MCF 10A (cell line): ENCODE data around the gene C1QL2. TPM values are rescaled to one million over a fixed set of nuclear protein-coding genes. Genes with fewer than 3 reads are reported as not detected.

ENCODE experiments used
- BruUV-seq: library from RNA; stranded (reverse); fragments of 400-500 nt; replicated peaks from 2 replicates; lab custom pipeline; 2021; lab: Mats Ljungman, UMichigan
- CTCF ChIA-PET: fragments of 300-600 bp; sonication (Branson Sonifier 250); formaldehyde crosslinking; extraction: SDS; loops from one replicate; lab custom pipeline; 2021; ENCODE audit warnings: antibody characterized with exemption, inconsistent platforms; lab: Yijun Ruan, JAX
- POLR2A ChIA-PET: fragments of 300-600, 350-650 bp; sonication (Branson Sonifier 250); formaldehyde crosslinking; extraction: SDS; loops from one replicate; lab custom pipeline; 2020; ENCODE audit warnings: antibody characterized with exemption, inconsistent platforms; lab: Yijun Ruan, JAX
- DNase-seq: peaks from one replicate; pipeline ENCODE4 v3.0.0-alpha.2; 2018; ENCODE audit not compliant: unreplicated experiment
- H3K27ac Mint-ChIP-seq: one replicate; pipeline ENCODE4 v1.8.0; 2022; ENCODE audit warnings: mild to moderate bottlenecking, low read depth, mixed read lengths; ENCODE audit not compliant: unreplicated experiment
- H3K27me3 Mint-ChIP-seq: one replicate; pipeline ENCODE4 v1.8.0; 2022; ENCODE audit warnings: mixed read lengths; ENCODE audit not compliant: insufficient read depth, unreplicated experiment
- H3K36me3 Mint-ChIP-seq: one replicate; pipeline ENCODE4 v1.8.0; 2022; ENCODE audit warnings: mild to moderate bottlenecking, moderate library complexity, mixed read lengths; ENCODE audit not compliant: insufficient read depth, unreplicated experiment
- H3K4me1 Mint-ChIP-seq: one replicate; pipeline ENCODE4 v1.8.0; 2022; ENCODE audit warnings: mixed read lengths; ENCODE audit not compliant: insufficient read depth, unreplicated experiment
- H3K4me3 Mint-ChIP-seq: one replicate; pipeline ENCODE4 v1.8.0; 2022; ENCODE audit warnings: mild to moderate bottlenecking, moderate library complexity, mixed read lengths; ENCODE audit not compliant: unreplicated experiment
- H3K9me3 Mint-ChIP-seq: one replicate; pipeline ENCODE4 v1.8.0; 2022; ENCODE audit warnings: mixed read lengths; ENCODE audit not compliant: unreplicated experiment
- CTCF ChIP-seq: fragments of 200-600 bp; IDR thresholded peaks from one replicate; pipeline ENCODE4 v1.8.0; 2022; ENCODE audit warnings: antibody characterized with exemption, mild to moderate bottlenecking; ENCODE audit not compliant: unreplicated experiment
- intact Hi-C: fragments of 100-400 bp; cut with micrococcal nuclease; formaldehyde crosslinking; loops from 2 replicates; pipeline ENCODE4 v1.14.1; 2022
- total RNA-seq: library from RNA; stranded (reverse); gene quantifications from 2 replicates; pipeline ENCODE4 v1.2.3, GENCODE V29; 2022

C1QL2 gene
- total RNA-seq, 1 experiment from 2014 or later: not detected

DNA sequence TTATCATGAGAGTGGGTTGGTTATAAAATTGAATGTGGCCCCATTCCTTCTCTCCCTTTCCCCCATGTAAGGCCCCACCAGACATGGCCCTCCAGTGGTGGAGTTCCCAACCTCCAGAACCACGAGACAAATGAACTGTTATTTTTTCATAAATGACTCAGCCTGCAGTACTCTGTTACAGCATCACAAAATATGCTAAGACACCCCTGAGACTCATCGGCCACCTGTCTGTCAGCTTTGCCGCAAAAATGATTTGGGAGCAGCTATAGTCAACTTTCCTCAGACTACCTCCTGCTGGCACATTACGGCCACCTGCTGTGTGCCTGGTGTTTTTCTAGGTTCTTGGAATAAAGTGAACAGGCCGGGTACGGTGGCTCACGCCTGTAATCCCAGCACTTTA, 21.4 kb upstream of the C1QL2 start:
- H3K4me1 Mint-ChIP-seq: peaks cover 14% of the 10 kb centered on the region
- intact Hi-C loops: no loop called here
- TF ChIP-seq CTCF: no peak
- POLR2A ChIA-PET: no interaction called here
- H3K9me3 Mint-ChIP-seq: no peaks in the 10 kb centered on the region
- CTCF ChIA-PET: interaction anchor here (0.7 to 1.4 kb wide), 5 partner anchors 13 to 315 kb away, joined by 3 to 15 read pairs (median 4); no protein-coding TSS in a partner anchor
- peak overlapping the region; percentile 84 for H3K27ac Mint-ChIP-seq
- no peak overlapping the region for H3K4me3 Mint-ChIP-seq
- peak; percentile 57 for DNase-seq
- no TSS peak for BruUV-seq
- no peaks in the 10 kb centered on the region for H3K36me3 Mint-ChIP-seq
- no peaks in the 10 kb centered on the region for H3K27me3 Mint-ChIP-seq

GRCh38 chr2:119179202-119179601, 20.7 kb upstream of the C1QL2 start:
- POLR2A ChIA-PET: interaction anchor here (1.2 kb wide), 1 partner anchor 74 kb away, joined by 5 read pairs; no protein-coding TSS in a partner anchor

DNA sequence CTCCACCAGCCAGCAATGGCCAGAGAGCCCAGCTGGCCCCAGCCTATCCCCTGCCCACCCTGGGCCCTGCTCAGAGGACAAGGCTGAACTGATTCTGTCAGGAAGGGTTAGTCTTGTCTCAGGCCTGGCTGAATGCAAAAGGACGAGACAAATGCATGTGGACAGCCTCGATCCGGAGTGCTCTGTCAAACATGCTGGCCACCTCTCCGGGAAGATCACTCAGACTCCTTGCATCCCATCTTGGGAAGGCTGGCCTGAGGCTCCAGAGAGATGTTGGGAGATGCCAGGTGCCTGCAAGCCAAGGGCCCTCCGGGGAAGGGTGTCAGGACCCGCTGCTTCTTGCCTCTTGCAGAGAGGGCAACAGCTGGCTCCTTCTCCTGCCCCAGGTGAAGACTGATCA, 20.2 kb upstream of the C1QL2 start:
- no peak overlapping the region for H3K4me3 Mint-ChIP-seq
- H3K36me3 Mint-ChIP-seq: no peaks in the 10 kb centered on the region
- peaks cover 18% of the 10 kb centered on the region for H3K4me1 Mint-ChIP-seq
- POLR2A ChIA-PET: interaction anchor here (1.2 kb wide), 1 partner anchor 74 kb away, joined by 5 read pairs; no protein-coding TSS in a partner anchor
- peak overlapping the region; percentile 84 for H3K27ac Mint-ChIP-seq
- intact Hi-C loops: no loop called here
- DNase-seq: no peak
- no TSS peak for BruUV-seq
- CTCF ChIA-PET: interaction anchor here (0.6 to 1.4 kb wide), 3 partner anchors 37 to 745 kb away, joined by 3 to 15 read pairs (median 4); no protein-coding TSS in a partner anchor
- no peak for TF ChIP-seq CTCF
- no peaks in the 10 kb centered on the region for H3K27me3 Mint-ChIP-seq
- no peaks in the 10 kb centered on the region for H3K9me3 Mint-ChIP-seq

More at GRCh38 chr2:119179202-119179601, 20.7 kb upstream of the C1QL2 start:
- BruUV-seq: no TSS peak
- H3K36me3 Mint-ChIP-seq: no peaks in the 10 kb centered on the region
- CTCF ChIA-PET: interaction anchor here (0.6 to 1.4 kb wide), 6 partner anchors 14 to 746 kb away, joined by 3 to 15 read pairs (median 4); no protein-coding TSS in a partner anchor
- no peaks in the 10 kb centered on the region for H3K9me3 Mint-ChIP-seq
- H3K4me1 Mint-ChIP-seq: peaks cover 18% of the 10 kb centered on the region
- H3K4me3 Mint-ChIP-seq: no peak overlapping the region
- H3K27me3 Mint-ChIP-seq: no peaks in the 10 kb centered on the region
- TF ChIP-seq CTCF: no peak
- intact Hi-C loops: no loop called here
- H3K27ac Mint-ChIP-seq: peak overlapping the region; percentile 84
- peak; percentile 64 for DNase-seq

DNA sequence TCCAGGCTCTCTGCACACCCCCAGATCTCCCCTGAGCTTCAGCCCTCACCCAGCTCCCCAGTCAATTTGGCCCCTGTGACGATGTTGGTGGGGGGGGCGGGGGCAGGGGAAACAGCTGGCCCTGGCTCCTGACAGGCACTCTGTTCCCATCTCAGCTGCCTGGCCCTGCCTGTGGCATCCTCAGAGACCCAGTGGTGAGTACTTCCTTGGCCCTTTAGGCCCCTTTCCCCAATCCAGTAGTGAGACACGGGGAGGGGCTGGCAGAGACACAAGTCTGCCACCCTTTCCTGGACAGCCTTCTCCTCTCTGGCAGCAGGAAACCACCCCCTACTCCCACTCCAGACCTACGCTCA, 19.3 kb upstream of the C1QL2 start:
- H3K9me3 Mint-ChIP-seq: no peaks in the 10 kb centered on the region
- H3K27me3 Mint-ChIP-seq: no peaks in the 10 kb centered on the region
- no peak for TF ChIP-seq CTCF
- H3K4me1 Mint-ChIP-seq: peaks cover 18% of the 10 kb centered on the region
- POLR2A ChIA-PET: interaction anchor here (0.9 kb wide), 1 partner anchor 9 kb away, joined by 3 read pairs; no protein-coding TSS in a partner anchor
- H3K27ac Mint-ChIP-seq: no peak overlapping the region
- BruUV-seq: no TSS peak
- intact Hi-C loops: no loop called here
- no peak overlapping the region for H3K4me3 Mint-ChIP-seq
- H3K36me3 Mint-ChIP-seq: no peaks in the 10 kb centered on the region
- DNase-seq: no peak
- CTCF ChIA-PET: interaction anchor here (7.3 kb wide), 1 partner anchor 295 kb away, joined by 81 read pairs; no protein-coding TSS in a partner anchor
